Nephron progenitor cell (in vitro differentiated cells): ENCODE data around the gene ZNF311.

Experiments used
- DNase-seq: peaks from one replicate; pipeline ENCODE4 v3.0.0; 2021
- H3K27ac Mint-ChIP-seq: 2 replicates; pipeline ENCODE4 v1.8.0; 2021; ENCODE audit warnings: mild to moderate bottlenecking, moderate library complexity, mixed read lengths
- H3K27me3 Mint-ChIP-seq: 2 replicates; pipeline ENCODE4 v1.8.0; 2021; ENCODE audit warnings: mild to moderate bottlenecking, low read depth, mixed read lengths; ENCODE audit not compliant: poor library complexity
- H3K36me3 Mint-ChIP-seq: 2 replicates; pipeline ENCODE4 v1.8.0; 2021; ENCODE audit warnings: low read depth, mixed read lengths
- H3K4me1 Mint-ChIP-seq: 2 replicates; pipeline ENCODE4 v1.8.0; 2021; ENCODE audit warnings: mixed read lengths
- H3K4me3 Mint-ChIP-seq: 2 replicates; pipeline ENCODE4 v1.8.0; 2021; ENCODE audit warnings: mild to moderate bottlenecking, moderate library complexity, mixed read lengths
- H3K9me3 Mint-ChIP-seq: 2 replicates; pipeline ENCODE4 v1.8.0; 2021; ENCODE audit warnings: mild to moderate bottlenecking, moderate library complexity, mixed read lengths
- TF ChIP-seq, protein P1 (sequence below): fragments of 200-600 bp; sonication (generic); IDR thresholded peaks from 2 replicates; pipeline ENCODE4 v1.5.0; 2021; ENCODE audit warnings: antibody characterized with exemption

ZNF311 gene

DNA sequence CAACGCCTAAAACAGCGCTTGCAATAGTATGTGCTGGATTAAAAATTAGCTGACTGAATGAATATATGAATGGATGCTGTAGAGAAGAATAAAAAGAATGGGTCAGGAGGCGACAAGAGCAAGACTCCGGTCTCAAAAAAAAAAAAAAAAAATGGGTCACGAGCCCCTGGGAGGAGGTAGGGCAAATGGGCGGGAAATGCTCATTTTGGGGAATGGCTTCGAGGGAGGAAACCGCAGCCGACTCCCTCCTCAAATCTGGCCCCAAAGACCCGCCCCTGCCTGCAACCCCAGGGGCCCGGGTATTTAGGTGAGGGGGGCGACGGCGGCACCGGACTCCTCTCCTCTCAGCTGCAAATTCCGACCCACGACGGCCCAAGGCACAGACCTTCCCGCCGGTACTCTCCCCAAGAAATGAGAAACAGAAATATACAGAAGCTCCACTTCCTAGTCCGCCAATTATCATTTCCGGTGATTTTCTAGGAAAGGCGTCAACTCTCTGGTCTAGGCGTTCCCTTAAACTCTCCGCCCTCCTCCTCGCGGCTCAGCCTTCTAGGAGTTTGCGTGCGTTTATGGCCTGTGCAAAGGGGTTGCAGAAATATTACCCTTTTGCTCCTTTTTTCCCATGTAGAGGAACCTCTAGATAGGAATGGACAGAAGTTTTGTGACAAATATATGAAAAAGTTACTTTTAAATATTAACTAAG is at the start of gene ZNF311:
Gene ZNF311, minus strand, starts transcription at position 133 of the 703 bp plus-strand sequence. CDS start 1,361 bp downstream, outside the sequence.
- peaks cover 10% of the 10 kb centered on the region for H3K36me3 Mint-ChIP-seq
- H3K27me3 Mint-ChIP-seq, result peaks cover 65% of the 10 kb centered on the region
- H3K9me3 Mint-ChIP-seq, result peaks cover 14% of the 10 kb centered on the region
- peak within 1 kb of the TSS; percentile 85 for H3K4me3 Mint-ChIP-seq
- peaks cover 8% of the 10 kb centered on the region for H3K4me1 Mint-ChIP-seq
- no peak for DNase-seq
- TF ChIP-seq, protein P1, sequence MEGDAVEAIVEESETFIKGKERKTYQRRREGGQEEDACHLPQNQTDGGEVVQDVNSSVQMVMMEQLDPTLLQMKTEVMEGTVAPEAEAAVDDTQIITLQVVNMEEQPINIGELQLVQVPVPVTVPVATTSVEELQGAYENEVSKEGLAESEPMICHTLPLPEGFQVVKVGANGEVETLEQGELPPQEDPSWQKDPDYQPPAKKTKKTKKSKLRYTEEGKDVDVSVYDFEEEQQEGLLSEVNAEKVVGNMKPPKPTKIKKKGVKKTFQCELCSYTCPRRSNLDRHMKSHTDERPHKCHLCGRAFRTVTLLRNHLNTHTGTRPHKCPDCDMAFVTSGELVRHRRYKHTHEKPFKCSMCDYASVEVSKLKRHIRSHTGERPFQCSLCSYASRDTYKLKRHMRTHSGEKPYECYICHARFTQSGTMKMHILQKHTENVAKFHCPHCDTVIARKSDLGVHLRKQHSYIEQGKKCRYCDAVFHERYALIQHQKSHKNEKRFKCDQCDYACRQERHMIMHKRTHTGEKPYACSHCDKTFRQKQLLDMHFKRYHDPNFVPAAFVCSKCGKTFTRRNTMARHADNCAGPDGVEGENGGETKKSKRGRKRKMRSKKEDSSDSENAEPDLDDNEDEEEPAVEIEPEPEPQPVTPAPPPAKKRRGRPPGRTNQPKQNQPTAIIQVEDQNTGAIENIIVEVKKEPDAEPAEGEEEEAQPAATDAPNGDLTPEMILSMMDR, result no peak
- H3K27ac Mint-ChIP-seq, result no peak within 1 kb of the TSS

DNA sequence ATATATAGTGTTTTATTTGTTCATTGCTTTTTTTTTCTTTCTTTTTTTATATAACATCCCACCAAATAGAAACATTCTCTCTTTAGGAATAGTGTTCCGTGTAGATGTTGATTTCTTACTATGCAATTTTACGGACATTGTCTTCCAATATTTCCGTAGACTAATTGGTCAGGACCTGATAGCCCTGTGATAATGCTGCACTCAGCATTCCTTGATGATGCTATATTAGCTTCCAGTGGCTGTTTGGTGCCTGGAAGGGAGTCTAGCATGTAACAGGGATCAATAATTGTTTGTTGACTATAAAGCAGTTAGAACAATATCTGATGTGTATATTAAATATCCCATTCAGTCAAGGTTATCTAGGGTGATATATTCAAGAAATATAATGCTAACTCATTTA is 46.6 kb upstream of the ZNF311 start:
- no peak for DNase-seq
- Mint-ChIP-seq H3K27me3 (peaks cover 23% of the 10 kb centered on the region), H3K9me3 (peaks cover 12% of the 10 kb centered on the region), H3K4me1 (no peaks in the 10 kb centered on the region), H3K36me3 (no peaks in the 10 kb centered on the region), H3K4me3 (no peak overlapping the region), H3K27ac (no peak overlapping the region)
- TF ChIP-seq, protein P1, result no peak

DNA sequence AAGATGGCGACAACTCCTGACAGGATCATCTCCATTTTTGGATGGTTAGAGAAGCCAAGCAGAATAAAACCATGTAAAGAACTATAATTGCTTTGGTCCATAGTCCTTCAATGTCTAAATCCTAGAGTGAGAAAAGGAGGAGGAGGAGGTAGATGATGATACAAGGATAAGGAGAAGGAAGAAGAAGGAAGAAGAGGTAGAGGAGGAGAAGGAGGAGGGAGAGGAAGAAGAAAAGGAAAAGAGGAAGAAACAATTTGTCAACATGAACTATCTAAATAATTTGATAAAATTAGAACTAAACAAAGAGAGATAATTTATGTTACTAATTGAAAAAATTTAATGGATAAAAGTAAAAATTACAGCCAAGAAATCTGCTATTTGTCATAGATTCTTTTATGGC is 40.0 kb upstream of the ZNF311 start, which contains the start of gene OR2W1:
Gene OR2W1, minus strand, starts transcription at position 101 of the 400 bp plus-strand sequence. Its CDS starts 0 bp downstream, at position 101.
- TF ChIP-seq, protein P1, result no peak
- no peaks in the 10 kb centered on the region for H3K9me3 Mint-ChIP-seq
- DNase-seq, result no peak
- H3K36me3 Mint-ChIP-seq, result no peaks in the 10 kb centered on the region
- H3K4me1 Mint-ChIP-seq, result no peaks in the 10 kb centered on the region
- no peak within 1 kb of the TSS for H3K4me3 Mint-ChIP-seq
- no peak within 1 kb of the TSS for H3K27ac Mint-ChIP-seq
- H3K27me3 Mint-ChIP-seq, result peaks cover 22% of the 10 kb centered on the region

DNA sequence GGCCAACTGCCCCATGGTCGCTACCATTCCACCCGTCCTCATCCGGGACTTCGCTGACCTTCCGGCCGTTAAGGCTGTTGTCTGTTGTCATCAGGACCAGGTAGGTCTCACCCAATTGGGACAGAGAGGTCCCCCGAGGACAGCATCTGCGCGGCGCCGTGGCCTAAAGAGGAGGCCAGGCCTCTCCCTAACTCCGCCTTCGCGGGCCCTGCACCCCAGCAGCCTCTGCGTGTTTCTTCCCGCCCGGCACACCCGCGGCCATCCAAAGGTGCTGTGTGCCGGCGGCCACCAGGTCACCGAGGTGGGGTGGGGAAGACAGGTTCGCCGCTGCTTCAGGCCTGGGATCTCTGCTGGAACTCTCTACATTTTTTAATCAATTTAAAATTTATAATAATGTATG is 30.8 kb upstream of the ZNF311 start:
- Mint-ChIP-seq H3K27me3 (peaks cover 7% of the 10 kb centered on the region), H3K27ac (no peak overlapping the region), H3K4me3 (no peak overlapping the region), H3K4me1 (no peaks in the 10 kb centered on the region), H3K36me3 (no peaks in the 10 kb centered on the region), H3K9me3 (no peaks in the 10 kb centered on the region)
- TF ChIP-seq, protein P1, result no peak
- no peak for DNase-seq

DNA sequence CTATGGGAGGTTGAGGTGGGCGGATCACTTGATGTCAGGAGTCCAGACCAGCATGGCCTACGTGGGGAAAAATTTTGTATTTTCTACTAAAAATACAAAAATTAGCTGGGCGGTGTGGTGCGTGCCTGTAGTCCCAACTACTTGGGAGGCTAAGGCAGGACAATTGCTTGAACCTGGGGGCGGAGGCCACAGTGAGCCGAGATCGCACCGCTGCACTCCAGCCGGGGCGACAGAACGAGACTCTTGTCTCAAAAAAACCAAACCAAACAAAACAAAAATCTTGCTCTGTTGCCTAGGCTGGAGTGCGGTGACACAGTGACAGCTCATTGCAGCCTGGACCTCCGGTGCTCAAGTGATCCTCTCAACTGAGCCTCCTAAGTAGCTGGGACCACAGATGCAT is 23.7 kb upstream of the ZNF311 start:
- no peak for DNase-seq
- Mint-ChIP-seq H3K9me3 (no peaks in the 10 kb centered on the region), H3K27me3 (peaks cover 36% of the 10 kb centered on the region), H3K36me3 (no peaks in the 10 kb centered on the region), H3K4me3 (no peak overlapping the region), H3K4me1 (no peaks in the 10 kb centered on the region), H3K27ac (no peak overlapping the region)
- TF ChIP-seq, protein P1, result no peak
